HG02973 (cell line): ENCODE measurements around the gene CNIH2.
"Not testable (repeated sequence)": the region's sequence is repeated elsewhere in the genome, so short reads cannot be mapped to it uniquely, and the experiment has no call there.

ENCODE experiments used
- ATAC-seq: cut with Tn5 transposase; IDR thresholded peaks from one replicate; pipeline ENCODE4 v1.9.1; 2021; ENCODE audit warnings: moderate library complexity; ENCODE audit not compliant: unreplicated experiment

Gene CNIH2

GRCh38 chr11:66313321-66314185 lies 35.6 kb downstream of the CNIH2 start:
- ATAC-seq, result no peak

DNA sequence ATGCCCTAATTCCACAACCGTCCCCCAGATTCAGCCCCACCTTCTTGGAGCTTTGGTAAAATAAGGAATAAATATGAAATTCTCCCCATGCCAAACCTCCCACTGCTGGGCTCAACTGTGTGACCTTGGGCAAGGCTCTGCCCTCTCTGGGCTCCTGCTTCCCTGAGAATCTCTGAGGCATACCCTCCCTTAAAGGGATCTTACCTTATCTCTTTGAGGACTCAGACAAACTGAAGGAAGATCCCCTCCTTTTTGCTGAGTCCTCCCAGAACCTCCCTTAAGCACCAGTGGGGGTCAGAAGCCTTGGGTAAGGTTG lies 36.2 kb downstream of the CNIH2 start:
- no peak for ATAC-seq

GRCh38 chr11:66314561-66315497 lies 36.9 kb downstream of the CNIH2 start:
- no peak for ATAC-seq

GRCh38 chr11:66315498-66315885 lies 37.5 kb downstream of the CNIH2 start:
- no peak for ATAC-seq

- ATAC-seq, result no peak
Measured at GRCh38 chr11:66315921-66316811, 38.2 kb downstream of the CNIH2 start.

DNA sequence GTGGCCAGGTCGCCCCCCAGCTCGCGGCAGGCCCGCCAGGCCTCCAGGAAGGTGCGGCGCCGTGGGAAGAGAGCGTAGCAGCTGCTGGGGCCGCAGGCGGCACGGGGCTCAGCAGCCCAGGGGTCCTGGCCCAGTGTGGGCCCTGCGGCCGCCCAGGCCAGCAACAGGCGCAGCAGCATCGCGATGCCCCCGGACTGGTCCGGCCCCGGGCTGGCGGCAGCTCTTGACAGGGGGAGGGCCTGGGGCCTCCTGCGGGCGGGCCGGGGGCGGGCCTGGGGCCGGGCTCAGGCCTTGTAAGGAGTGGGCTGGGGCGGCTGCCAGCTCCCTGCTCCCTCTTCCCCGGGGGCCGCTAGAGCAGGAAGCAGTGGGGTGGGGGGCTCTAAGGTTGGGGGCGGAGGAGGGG lies 38.9 kb downstream of the CNIH2 start, which contains the start of gene CD248:
Gene CD248, minus strand, starts transcription at position 196 of the 403 bp plus-strand sequence. Its CDS starts 17 bp downstream, at position 179.
- ATAC-seq, result no peak

DNA sequence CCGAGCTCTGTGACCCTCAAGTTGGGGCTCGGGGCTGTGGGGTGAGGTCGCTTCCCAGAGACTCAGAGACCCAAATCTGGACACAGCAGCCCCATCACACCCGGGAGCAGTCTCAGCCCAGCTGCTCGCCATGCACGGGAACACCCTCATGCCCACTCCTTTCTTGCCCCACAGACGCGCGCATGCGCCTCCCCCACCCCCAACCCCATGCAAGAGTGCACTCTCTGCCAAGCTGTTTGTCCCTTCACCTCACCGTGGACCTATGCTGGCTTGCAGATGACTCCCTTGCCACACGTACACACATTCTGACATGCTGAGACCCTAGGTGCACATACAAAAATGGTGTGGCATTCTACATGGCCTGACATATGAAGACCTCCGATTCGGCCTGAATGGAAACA lies 39.3 kb downstream of the CNIH2 start:
- ATAC-seq, result no peak

GRCh38 chr11:66317723-66318599 lies 40.0 kb downstream of the CNIH2 start:
- no peak for ATAC-seq

- no peak for ATAC-seq
Measured at GRCh38 chr11:66318600-66318970, 40.6 kb downstream of the CNIH2 start.

DNA sequence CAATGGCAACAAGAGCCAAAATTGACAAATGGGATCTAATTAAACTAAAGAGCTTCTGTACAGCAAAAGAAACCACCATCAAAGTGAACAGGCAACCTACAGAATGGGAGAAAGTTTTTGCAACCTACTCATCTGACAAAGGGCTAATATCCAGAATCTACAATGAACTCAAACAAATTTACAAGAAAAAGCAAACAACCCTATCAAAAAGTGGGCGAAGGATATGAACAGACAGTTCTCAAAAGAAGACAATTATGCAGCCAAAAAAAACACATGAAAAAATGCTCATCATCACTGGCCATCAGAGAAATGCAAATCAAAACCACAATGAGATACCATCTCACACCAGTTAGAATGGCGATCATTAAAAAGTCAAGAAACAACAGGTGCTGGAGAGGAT lies 42.3 kb downstream of the CNIH2 start:
- ATAC-seq, result not testable (repeated sequence)

DNA sequence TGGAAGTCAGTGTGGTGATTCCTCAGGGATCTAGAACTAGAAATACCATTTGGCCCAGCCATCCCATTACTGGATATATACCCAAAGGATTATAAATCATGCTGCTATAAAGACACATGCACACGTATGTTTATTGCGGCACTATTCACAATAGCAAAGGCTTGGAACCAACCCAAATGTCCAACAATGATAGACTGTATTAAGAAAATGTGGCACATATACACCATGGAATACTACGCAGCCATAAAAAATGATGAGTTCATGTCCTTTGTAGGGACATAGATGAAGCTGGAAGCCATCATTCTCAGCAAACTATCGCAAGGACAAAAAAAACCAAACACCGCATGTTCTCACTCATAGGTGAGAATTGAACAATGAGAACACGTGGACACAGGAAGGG lies 42.8 kb downstream of the CNIH2 start:
- ATAC-seq, result not testable (repeated sequence)

GRCh38 chr11:66321606-66322005 lies 43.6 kb downstream of the CNIH2 start:
- no peak for ATAC-seq

GRCh38 chr11:66322732-66323427 lies 44.9 kb downstream of the CNIH2 start:
- ATAC-seq, result no peak

DNA sequence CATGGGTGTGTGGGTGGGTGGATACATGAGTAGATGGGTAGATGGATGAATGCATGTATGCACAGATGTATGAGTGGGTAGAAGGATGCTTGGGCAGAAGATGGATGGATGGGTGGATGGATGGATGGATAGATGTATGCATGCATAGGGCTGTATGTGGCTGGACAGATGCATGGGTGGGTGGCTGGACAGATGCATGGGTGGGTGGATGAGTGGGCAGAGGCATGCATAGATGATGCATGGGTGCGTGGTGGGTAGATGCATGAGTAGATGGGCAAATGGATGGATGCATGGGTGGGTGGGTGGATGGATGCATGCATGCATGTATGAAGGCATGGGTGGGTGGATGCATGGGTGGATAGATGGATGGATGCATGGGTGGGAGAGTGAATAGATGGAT lies 45.7 kb downstream of the CNIH2 start:
- no peak for ATAC-seq

DNA sequence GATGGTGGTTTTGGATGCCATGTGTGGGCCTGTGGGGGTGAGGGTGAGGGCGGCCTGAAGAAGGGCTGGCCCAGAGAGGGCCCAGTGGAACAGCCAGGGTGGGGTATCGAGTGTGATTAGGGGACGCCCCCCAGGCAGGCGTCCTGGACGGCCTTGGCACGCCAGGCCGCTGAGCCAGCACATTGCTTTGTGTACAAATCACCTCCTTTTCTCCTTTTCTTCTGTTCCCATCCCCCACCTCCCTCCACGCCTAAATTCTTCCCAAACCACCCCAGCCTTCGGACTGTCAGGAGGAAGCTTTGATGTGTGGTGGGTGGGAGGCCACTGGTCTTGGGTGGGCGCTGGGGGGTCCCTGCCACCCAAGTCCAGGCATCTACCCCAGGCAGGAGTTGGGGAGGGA lies 46.7 kb downstream of the CNIH2 start:
- no peak for ATAC-seq

- ATAC-seq, result no peak
Measured at GRCh38 chr11:66325263-66325671, 47.3 kb downstream of the CNIH2 start.

DNA sequence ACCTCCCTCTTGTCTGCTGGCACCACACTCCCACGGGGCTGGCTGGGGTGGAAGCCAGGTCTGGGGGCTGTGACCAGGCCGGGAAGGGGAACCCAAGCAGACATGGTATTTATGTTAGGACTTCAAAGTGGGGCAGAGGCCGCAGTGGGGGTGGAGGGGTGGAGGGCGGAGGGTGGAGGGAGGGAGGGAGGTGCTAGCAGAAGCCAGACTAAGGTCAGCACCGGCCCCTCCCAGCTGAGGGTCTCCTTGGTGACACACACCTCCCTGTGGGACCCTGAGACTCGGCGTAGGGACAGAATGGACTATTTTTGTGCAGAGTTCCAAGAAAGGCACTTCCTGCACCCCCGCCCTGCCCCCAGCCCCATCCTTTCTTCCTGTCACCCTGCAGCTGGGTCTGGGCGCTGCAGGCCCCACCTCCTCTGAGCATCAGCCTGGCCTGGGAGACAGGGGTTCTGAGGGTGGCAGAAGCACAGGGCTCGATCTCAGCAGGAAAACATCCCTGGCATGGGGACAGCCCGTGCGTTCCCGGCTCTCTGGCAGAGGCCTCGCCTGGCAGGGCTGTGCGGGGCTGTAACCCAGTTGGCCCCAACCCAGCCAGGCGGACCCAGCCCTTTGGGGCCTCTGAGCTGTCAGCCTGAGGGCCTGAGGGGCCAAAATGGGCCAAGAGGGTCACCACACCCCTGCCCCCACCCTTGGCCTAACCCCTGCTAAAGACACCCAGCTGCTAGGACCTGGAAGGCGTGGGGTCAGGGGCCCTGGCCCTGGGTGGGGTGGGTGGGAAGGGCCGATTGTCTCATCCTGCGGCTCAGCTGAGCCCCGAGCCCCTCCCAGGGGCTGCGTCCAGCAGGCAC lies 48.5 kb downstream of the CNIH2 start:
- ATAC-seq, result no peak
